A549 (cell line): ENCODE measurements around the gene SKAP1.

Experiments used
- CBX8 ChIP-seq: fragments of 200-600 bp; sonication (generic); IDR thresholded peaks from 2 replicates; pipeline ENCODE4 v1.6.1; 2016
- CTCF ChIP-seq: fragments of >200 bp; sonication (Bioruptor Twin); formaldehyde crosslinking; IDR thresholded peaks from 3 replicates; pipeline ENCODE4 v1.5.1; 2016
- HOXA7 ChIP-seq: fragments of 250-450 bp; sonication (Bioruptor Pico); IDR thresholded peaks from 2 replicates; pipeline ENCODE4 v1.5.0; 2020; ENCODE audit warnings: mild to moderate bottlenecking, moderate library complexity
- REST ChIP-seq: fragments of 200-600 bp; sonication (generic); IDR thresholded peaks from 2 replicates; pipeline ENCODE4 v1.6.1; 2016; ENCODE audit warnings: antibody characterized with exemption, mild to moderate bottlenecking, moderate library complexity
- RNF2 ChIP-seq: fragments of 200-600 bp; sonication (generic); IDR thresholded peaks from 2 replicates; pipeline ENCODE4 v1.6.1; 2016; ENCODE audit warnings: low read depth, mild to moderate bottlenecking, antibody characterized with exemption, moderate library complexity, borderline replicate concordance

DNA sequence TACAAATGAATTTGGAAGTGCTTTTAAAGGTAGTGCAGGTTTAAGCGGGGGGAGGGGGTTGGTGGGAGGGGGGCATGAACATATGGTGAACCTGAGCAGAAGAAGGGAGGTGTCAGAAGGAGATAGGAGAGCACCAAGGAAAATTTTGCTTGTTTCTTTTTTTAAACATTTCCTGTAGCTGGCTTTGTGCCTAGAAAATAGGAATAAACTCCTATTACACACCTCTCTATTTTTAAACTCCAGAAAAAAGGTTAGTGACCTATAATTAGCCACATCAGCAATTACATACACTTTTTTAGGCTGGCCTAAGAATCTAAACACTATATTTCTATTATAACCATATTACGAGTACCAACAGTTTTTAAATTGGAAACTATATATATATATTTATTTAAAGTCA, 159.1 kb downstream of the SKAP1 start:
- TF ChIP-seq HOXA7 (CRISPR knock-in tag): no peak
- no peak for TF ChIP-seq RNF2
- TF ChIP-seq REST: no peak
- TF ChIP-seq CBX8: no peak
- TF ChIP-seq CTCF: no peak
